ENCODE results near the gene BCAS1.

BCAS1 gene, protein sequence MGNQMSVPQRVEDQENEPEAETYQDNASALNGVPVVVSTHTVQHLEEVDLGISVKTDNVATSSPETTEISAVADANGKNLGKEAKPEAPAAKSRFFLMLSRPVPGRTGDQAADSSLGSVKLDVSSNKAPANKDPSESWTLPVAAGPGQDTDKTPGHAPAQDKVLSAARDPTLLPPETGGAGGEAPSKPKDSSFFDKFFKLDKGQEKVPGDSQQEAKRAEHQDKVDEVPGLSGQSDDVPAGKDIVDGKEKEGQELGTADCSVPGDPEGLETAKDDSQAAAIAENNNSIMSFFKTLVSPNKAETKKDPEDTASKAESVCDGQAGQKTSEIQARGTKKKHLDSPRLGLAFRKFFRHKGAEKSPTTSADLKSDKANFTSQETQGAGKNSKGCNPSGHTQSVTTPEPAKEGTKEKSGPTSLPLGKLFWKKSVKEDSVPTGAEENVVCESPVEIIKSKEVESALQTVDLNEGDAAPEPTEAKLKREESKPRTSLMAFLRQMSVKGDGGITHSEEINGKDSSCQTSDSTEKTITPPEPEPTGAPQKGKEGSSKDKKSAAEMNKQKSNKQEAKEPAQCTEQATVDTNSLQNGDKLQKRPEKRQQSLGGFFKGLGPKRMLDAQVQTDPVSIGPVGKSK

DNA sequence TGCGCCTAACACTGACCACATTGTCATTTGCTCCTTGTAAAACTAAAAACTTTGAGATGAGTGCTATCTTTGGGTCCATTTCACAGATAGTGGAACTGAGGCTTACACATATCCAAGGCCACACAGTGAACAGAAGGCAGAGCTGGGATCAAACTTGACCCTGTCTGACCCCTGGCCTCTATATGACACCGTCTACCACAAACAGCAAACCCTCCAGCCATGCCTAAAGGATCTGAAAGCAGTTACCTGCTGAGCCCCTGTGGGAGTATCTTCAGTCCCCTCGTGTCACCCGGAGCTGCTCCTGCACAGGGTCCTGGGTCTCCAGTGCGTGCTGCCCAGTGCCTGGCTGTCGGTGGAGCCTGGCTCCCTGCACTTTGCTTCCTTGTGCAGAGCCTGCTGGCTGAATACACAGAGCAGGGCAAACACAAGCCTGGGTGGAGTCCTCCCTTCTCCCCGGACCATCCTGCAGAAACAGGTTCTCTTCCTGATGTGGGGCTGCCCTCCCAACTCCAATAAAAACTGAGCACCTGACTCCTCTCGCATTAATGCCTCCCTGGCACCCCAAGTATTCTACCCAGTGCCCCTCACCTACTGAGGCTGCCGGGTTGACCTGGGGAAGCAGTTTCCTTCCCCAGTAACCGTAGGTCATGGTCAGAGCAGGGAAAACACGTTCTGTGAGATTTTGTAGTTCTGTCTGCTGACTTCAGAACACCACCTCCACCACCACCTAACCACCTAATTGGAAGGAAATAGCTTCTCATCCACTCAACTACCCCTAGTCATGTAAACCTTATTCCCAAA, at the start of gene BCAS1:
BCAS1 (minus strand) TSS at position 408 of the 801 bp plus-strand sequence. CDS start 11,876 bp downstream, outside the sequence.
- no peak for DNase-seq

DNA sequence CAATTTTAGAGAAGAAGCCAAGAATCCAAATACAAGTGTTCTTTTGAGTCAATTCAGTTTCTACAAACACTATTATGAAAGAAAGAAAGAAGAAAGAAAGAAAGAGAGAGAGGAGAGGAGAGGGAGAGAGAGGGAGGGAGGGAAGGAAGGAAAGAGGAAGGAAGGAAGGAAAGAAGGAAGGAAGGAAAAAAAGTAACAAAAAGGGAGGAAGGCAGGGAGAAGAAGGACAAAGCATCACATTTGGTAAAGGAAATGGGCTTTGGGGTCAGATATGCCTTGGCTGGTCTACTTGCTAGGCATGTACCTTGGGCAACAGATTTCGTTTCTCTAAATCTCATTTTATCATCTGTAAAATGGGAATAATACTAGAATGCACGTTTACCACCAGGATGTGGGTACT, 49.4 kb upstream of the BCAS1 start:
- no peak for DNase-seq

DNA sequence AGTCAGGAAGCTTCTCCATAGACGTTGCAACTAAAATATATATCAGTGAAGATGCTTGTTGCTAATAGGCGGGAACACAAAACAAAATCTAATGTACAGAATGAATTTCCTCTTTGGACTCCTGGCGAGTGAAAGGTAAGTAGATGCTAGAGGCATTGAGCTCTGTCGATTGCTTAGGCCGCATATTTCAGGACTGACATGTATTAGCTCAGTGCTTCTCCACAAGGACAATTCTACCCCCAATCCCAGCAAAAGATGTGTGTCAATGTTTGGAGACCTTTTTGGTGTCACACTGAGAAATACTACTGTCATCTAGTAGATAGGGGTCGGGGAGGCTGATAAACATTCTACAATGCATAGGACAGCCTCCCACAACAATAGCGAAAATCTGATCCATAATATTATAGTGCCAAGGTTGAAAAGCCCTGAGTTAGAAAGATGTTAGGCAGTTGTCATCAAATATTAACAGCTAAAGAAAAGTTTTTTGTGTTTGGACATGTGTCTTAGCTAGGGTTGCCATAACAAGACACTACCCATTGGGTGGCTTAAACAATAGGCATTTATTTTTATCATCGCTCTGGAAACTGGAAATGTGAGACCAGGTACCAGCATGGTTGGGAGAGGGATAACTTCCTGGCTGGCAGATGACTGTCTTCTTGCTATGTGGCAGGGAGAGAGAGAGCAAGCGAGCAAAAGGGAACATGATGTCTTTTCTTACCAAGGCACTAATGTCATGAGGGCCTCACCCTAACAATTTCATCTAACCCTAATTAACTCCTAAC, 48.0 kb upstream of the BCAS1 start:
- DNase-seq: no peak

DNA sequence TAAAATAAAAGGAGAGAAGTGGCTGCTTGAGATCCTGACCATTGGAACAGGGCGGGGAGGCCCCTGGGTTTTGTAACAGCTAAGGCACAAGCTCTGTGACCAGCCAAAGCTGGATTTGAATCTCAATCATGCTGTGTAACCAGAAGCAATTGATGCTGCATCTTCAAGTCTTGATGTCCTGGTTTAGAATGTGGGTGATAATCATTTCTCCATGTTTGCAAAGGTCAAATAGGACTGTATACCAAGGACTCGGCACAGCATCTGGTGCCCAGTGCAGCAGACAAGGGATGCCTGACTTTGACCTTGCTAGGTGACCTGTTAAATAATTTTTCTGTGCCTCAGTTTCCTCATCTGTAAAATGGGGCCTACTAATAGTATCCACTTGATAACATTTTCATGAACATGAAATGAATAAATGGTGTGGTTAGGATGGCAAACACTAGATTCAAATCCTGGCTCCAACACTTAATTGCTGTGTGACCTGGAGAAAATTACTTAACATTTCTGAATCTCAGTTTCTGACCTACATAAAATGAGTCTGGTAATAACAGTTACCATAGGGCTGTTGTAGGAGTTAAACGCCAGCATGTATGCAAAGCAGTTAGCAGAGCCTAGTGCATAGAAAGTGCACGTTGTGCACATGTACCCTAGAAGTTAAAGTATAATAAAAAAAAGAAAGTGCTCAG, 46.3 kb upstream of the BCAS1 start:
- DNase-seq: no peak

DNA sequence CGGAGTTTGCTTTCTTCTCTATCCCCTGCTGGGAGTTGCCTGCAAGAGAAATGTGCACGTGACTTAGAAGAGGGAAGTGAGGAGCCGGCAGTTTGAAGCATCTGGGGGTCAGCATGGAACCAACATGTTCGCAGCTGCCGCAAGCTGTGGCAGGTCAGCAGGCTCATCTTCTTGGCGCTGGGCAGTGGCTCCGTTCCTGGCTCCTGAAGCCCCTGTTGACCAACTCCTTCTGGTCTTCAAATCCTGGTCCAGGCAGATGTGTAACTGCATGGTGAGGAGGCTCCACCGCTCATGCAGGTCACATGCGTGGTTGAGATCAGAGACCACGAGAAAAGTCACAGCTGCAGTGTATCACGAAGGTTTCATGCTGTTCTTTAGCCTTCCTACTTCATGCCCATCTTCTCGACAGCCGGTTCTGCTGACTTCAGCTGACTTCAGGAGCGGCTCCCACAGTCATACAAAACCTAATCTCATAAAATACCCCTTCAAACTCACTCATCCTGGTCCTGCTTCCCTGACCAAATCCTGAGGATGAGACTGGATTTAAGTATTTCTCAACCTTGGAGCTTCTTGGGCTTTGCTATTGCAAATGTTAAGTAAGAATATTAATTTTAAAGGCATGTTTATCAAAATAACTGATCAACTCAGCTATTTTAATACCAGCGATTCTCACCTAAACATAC, 44.9 kb upstream of the BCAS1 start:
- DNase-seq: no peak

DNA sequence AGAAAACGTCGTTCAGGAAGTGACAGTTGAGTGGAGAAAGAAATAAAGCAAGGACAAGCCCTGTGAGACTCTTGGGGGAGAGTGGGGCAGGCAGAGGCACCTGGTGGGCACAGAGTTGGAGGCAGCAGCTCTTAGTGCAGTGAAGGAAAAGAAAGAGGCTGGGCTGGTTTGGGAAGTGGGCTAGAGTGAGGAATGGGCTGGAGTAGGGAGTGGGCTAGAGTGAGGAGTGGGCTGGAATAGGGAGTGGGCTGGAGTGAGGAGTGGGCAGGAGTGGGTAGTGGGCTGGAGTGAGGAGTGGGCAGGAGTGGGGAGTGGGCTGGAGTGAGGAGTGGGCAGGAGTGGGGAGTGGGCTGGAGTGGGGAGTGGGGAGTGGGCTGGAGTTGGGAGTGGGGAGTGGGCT, 43.7 kb upstream of the BCAS1 start:
- DNase-seq: no peak

DNA sequence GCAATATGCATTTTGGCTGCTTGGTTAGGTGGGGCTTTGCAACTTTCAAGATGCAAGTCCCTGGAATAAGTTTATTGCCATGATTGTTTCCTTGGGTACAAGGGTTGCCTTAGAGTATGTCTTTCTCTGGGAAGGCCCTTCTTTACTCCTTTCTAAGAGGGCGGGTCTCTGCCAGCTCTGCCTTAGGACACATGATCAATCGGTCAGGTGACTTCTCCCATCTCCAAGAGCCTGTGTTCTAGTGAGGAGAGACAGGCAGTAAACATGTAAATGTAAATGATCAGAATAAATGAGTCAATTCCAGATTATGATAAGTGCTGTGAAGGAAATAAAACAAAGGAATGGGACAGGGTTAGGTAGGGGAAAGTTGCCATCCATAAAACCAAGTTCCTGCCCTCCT, 43.2 kb upstream of the BCAS1 start:
- no peak for DNase-seq

DNA sequence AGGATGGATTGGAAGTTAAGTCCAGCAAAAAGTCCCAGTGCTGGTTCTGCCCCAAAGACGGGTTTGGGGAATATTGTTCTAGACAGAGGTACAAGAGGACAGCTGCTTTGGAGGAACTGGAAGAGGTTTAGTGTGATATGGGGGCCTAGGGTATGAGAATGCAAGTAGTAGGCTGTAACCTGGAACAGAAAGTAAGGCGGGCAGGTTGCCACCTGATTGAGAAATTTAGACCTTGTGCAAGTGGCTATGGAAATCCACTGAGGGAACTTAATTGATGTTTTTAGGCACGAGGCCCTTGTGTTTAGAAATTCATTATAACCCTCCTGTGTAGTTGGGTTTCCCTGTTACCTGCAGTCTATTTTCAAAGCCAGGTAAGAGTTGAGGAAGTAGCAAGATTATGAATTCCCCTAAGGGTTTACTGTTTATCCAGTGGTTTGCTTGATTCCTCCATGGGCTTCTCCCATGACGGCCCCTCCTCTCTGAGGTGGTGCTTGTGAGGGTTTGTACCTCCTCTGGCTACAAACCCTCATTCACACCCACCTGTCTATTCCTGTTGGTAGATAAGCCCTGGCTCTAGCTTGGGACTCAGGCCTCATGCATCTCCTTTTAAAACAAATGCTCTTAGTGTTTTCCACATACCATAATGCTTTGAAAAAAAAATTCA, 42.0 kb upstream of the BCAS1 start:
- DNase-seq: no peak

DNA sequence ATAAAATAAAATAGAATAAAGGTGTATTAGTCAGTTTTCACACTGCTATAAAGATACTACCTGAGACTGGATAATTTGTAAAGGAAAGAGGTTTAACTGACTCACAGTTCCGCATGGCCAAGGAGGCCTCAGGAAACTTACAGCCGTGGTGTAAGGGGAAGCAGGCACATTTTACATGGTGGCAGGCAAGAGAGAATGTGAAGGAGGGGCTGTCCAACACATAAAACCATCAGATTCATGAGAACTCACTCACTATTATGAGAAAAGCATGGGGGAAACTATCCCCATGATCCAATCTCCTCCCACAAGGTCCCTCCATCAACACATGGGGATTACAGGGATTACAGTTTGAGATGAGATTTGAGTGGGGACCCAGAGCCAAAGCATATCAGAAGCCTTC, 41.1 kb upstream of the BCAS1 start:
- DNase-seq: no peak

DNA sequence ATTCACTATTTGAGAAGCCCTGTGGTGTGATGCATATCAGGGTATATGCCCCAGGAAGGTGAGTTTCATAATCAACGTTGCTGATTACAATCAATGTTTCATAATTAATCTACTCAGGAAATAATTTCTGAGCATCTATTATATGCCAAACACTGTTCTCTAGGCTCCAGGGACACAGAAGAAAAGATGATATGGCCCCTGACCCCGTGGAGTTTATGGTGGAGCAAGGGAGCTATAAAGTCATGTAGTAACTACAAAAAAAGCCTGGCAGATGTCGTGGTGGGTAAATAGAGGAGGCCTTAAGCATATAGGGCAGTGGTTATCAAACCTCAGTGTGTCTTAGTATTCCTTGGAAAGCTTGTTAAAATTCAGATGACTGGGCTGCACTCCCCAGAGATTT, 40.1 kb upstream of the BCAS1 start:
- no peak for DNase-seq

DNA sequence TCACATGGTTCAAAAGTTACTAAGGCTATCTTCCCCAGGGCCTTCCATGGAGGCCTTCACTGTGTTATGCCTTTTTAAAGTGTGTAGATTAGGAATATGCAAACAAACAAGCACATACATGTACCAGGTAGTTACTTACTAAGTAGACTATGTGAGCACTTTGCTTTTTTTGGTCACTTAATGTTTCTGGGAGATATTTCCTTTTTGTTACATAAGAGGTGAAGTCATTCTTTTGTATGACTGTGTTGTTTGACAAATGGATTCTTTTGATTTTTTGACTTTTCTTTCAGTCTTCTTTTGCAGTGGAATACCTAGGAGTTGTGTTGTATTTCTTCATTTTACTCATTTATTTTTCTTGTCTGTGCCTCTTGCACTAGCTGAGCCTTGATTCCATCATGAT, 39.6 kb upstream of the BCAS1 start:
- no peak for DNase-seq

DNA sequence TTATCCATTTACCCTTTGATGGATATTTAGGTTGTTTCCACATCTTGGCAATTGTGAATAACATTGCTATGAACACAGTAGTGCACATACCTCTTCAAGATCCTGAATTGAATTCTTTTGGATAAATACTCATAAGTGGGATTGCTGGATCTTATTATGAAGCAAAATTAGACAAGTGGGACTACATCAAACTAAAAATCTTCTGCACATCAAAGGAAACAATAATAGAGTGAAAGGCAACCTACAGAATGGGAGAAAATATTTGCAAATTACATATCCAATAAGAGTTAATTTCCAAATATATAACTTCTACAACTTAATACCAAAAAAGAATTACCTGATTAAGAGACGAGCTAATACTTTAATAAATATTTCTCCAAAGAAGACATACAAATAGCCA, 38.4 kb upstream of the BCAS1 start:
- no peak for DNase-seq

DNA sequence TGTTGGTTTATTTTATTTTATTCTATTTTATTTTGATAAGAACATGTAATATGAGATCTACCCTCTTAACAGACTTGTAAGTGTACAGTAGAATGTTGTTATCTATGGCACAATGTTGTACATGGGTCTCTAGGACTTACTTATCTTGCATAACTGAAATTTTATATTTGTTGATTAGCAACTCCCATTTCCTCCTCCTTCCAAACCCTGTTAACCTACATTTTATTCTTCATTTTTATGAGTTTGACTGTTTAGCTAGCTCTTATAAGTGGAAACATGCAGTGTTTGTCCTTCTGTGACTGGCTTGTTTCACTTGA, 37.9 kb upstream of the BCAS1 start:
- DNase-seq: no peak

DNA sequence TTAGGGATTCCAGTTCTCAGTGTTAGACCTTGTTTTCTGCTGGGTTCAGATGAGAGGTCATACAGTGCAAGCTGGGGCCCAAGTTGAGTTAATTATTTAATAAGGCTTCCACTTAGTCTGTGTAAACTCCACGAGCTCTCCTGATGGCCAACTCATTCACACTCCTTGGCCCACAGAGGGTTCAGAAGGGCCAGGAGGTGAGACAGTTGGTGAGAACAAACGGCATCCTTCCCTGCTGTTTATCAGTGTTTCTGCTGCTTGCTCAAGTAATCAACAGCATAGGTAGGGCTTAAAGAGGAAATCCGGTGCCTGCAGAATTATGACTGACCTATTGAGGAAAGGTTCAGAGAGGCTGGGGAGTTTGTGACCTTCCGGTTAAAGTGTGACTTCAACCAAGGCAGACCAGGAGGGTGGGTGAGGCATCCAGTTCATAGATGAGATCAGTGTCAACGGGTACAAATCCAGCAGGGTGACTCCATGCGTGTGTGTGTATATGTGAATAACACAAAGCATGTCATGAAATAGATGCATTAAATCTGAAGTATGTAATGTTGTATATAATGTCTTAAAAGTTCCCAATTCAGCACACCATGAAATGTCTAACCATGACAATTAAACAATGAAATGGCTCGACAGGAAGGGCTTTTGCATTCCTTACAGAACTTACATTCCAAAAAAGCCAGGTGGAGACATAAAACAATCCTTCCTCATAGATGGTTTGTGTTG, 37.4 kb upstream of the BCAS1 start:
- no peak for DNase-seq

DNA sequence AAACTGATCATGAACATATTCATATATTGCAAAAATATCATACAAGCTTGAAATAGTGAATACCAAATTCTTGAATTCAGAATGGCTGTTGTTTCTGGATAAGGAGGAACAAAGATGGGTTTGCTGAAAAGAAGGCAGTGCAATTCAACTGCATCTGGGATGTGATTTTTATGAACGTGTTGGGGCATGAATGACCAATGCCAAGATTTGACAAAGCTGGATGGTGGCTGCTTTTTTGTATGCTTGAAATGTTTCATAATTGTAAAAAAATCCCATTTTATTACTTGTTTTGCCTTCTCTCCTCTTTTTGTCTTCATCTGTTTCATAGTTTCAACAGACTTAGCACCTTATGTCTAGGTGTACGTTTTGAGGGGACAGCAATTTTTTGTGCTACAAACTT, 36.8 kb upstream of the BCAS1 start:
- no peak for DNase-seq

DNA sequence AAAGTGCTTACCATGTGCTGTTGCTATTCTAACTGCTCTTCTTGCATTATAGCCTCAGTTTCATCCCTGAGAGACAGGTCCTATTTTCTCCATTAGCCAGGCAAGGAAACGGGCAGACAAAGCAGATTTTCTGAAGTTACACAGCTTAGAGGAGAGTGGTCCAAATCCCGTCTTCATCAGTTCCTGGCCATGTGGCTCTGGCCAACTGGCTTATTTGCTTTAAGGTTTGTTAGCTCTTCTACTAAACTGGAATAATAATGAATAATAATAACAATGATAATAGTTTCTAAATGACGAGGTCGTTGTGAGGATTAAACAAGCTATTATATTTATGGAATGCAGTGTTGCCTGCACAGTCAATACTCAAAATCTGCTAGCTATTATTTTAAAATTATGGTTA, 35.8 kb upstream of the BCAS1 start:
- no peak for DNase-seq

DNA sequence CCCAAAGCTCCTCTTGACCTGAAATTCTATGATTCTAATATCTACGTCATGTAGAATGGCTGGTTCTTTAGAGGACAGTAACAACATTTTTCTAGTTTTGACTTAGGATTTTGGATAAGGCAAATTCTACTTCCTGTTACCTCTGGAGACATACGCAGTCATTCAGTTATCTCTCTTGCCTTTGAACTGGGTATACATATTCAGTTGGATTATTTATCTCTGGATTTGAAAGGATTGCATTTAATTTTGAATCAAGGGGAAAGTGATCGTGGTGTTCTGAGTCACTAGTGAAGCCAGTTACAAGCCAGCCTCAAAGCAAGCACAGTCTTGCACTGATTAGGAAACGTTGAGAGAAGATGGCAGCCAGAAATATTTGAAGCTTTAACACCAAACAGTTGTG, 35.3 kb upstream of the BCAS1 start:
- no peak for DNase-seq

DNA sequence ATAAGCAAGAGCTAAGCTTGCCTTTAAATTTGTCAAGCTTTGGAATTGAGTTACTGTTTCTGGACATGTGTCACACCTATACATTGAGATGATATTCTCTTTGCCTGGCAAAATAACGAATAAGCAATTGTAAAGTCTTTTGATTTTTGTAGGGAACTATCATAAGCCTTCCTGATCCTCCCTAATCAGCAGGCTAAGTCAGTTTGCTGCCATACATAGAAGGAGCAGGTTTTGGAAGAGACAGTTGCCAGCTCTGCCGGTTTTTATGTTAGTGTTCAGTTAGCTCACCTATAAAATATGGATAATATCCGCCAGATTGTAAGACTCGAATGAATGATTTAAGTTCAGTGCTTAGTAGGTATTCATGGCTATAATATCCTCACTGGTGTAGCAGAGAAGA, 34.4 kb upstream of the BCAS1 start:
- DNase-seq: no peak

DNA sequence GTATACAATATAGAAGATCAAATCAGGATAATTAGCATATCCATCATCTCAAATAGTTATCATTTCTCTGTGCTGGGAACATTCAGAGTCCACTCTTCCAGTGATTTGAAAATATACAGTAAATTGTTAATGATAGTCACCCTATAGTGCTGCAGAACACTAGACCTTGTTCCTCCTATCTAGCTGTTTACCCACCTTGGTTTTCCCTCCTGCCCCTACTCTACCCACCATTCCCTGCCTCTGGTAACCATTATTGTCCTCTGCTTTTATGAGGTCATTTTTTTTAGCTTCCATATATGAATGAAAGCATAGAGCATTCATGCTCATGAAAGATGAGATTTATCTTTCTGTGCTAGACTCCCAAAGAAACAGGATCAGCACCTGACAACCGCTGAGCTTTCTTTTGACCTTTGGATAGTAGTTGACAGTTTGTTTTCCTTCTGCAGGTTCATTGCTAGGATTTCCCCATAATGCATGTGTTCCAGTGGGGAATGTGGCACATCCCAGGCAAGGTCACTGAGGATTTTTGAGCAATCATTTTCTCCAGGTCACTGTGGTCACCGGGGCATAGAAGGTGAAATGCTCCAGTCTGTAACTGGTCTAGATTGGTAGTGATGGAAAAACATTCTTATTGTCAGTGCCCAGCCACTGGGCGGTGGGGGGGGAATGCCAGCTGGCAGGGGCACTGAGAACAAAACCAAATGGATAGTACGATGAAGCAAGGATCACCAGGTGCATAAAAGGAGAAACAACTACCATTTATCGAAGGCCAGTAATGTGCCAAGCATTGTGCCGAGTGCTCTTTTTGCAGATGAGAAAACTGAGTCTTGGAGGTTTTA, 33.6 kb upstream of the BCAS1 start:
- no peak for DNase-seq

Measured in stimulated activated naive CD4-positive, alpha-beta T cell treated with Interleukin-2 at 50 U/mL for 16 hours (primary cell).